Measurements from ENCODE around the gene CTTNBP2NL. TPM values are rescaled to one million over a fixed set of nuclear protein-coding genes. Genes with fewer than 3 reads are reported as not detected.

Gene CTTNBP2NL
- total RNA-seq, 1 donor, result 32.2 TPM

DNA sequence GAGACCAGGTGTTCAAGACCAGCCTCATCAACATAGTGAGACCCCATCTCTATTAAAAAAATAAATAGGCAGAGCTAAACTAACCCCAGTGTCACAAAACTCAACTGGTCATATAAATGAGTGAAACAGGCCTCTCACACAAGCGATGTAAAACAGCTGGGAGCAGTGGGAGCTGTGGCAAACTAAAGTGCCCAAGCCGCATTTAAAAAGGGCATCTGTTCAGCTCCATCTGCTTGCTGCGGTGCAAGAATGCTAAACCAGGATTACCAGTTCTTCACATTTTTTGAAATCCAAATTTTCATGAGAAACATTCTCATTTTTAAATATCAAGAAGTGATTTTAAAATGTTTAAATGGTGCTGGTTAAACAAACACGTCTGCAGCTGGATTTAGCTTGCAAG is 62.7 kb downstream of the CTTNBP2NL start:
- Histone ChIP-seq H3K4me2 (ENCODE audit: insufficient read depth, low read length) (no peak overlapping the region), H3K27ac (ENCODE audit: low read depth, low read length) (no peak overlapping the region), H3K36me3 (ENCODE audit: insufficient read depth, low read length) (peaks cover 37% of the 10 kb centered on the region), H3K4me1 (ENCODE audit: insufficient read depth, low read length) (peaks cover 35% of the 10 kb centered on the region), H3K4me3 (ENCODE audit: insufficient read depth, low read length) (no peak overlapping the region), H3K27me3 (ENCODE audit: insufficient read depth, low read length) (no peaks in the 10 kb centered on the region), H3K9me3 (ENCODE audit: low read depth, low read length) (no peaks in the 10 kb centered on the region), H3K79me2 (ENCODE audit: insufficient read depth, low read length) (peaks cover 22% of the 10 kb centered on the region), H4K20me1 (ENCODE audit: insufficient read depth, low read length) (no peaks in the 10 kb centered on the region), H2AFZ (ENCODE audit: low read length) (no peak overlapping the region)
- TF ChIP-seq, protein P1, sequence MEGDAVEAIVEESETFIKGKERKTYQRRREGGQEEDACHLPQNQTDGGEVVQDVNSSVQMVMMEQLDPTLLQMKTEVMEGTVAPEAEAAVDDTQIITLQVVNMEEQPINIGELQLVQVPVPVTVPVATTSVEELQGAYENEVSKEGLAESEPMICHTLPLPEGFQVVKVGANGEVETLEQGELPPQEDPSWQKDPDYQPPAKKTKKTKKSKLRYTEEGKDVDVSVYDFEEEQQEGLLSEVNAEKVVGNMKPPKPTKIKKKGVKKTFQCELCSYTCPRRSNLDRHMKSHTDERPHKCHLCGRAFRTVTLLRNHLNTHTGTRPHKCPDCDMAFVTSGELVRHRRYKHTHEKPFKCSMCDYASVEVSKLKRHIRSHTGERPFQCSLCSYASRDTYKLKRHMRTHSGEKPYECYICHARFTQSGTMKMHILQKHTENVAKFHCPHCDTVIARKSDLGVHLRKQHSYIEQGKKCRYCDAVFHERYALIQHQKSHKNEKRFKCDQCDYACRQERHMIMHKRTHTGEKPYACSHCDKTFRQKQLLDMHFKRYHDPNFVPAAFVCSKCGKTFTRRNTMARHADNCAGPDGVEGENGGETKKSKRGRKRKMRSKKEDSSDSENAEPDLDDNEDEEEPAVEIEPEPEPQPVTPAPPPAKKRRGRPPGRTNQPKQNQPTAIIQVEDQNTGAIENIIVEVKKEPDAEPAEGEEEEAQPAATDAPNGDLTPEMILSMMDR (IDR thresholded peaks at IDR 0.05; ENCODE audit: extremely low read depth, low read depth, low read length), result no peak
- no peak for DNase-seq (ENCODE audit: insufficient read length, low spot score, missing footprints)

DNA sequence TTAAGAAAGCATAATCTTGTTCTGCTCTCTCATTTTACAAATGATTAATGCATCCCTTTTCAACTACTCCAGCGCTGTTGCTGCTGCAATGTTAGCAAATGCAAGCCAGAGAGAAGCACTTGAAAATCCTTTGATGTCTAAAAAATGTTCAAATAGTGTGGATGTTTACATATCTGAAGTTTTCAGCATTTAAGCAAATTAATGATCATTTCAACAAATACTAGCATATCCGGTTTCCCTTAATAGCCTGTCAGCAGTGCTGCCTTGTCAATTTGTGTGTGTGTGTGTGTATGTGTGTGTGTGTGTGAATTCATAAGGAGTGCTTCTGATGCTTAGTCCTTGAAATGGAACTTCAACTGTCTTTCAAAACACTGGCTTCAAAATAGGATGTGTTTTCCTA is 64.6 kb downstream of the CTTNBP2NL start:
- Histone ChIP-seq H3K27me3 (ENCODE audit: insufficient read depth, low read length) (no peaks in the 10 kb centered on the region), H3K4me1 (ENCODE audit: insufficient read depth, low read length) (peaks cover 47% of the 10 kb centered on the region), H3K36me3 (ENCODE audit: insufficient read depth, low read length) (peaks cover 19% of the 10 kb centered on the region), H4K20me1 (ENCODE audit: insufficient read depth, low read length) (no peaks in the 10 kb centered on the region), H3K79me2 (ENCODE audit: insufficient read depth, low read length) (peaks cover 13% of the 10 kb centered on the region), H3K27ac (ENCODE audit: low read depth, low read length) (no peak overlapping the region), H2AFZ (ENCODE audit: low read length) (no peak overlapping the region), H3K4me3 (ENCODE audit: insufficient read depth, low read length) (no peak overlapping the region), H3K4me2 (ENCODE audit: insufficient read depth, low read length) (peak overlapping the region; percentile 7), H3K9me3 (ENCODE audit: low read depth, low read length) (no peaks in the 10 kb centered on the region)
- TF ChIP-seq, protein P1 (IDR thresholded peaks at IDR 0.05; ENCODE audit: extremely low read depth, low read depth, low read length), result no peak
- no peak for DNase-seq (ENCODE audit: insufficient read length, low spot score, missing footprints)

DNA sequence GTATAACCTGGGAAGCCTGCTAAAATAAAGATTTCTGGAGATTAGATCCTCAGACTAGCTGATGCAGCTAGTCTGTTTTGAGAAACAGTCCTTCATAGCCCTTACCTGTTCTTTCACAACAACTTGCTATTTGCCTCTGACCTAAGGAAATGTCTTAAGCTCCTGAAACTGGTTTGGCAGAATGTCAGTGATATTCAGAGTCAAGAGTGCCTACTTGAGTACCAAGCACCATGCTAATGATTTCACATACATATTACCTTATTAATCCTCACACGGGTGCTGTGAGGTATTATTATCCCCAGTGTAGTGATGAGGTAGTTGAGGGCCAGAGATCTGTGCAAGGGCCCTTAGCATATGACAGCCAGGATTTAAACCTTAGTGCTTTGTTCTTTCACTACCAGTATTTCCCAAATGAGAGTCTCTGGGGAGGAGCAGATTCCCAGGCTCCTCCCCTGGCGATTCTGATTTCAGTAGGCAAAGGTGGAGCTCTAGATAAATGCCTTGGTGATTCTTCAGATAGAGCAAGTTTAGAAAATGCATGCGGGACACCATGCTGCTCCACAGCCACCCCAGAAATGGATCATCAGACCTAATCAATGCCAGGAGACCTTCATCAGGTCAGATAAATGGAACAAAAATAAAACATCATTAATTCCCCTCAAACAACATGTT is 65.3 kb downstream of the CTTNBP2NL start:
- H4K20me1 ChIP-seq (ENCODE audit: insufficient read depth, low read length), result no peaks in the 10 kb centered on the region
- TF ChIP-seq, protein P1 (IDR thresholded peaks at IDR 0.05; ENCODE audit: extremely low read depth, low read depth, low read length), result no peak
- H3K79me2 ChIP-seq (ENCODE audit: insufficient read depth, low read length), result peaks cover 13% of the 10 kb centered on the region
- H2AFZ ChIP-seq (ENCODE audit: low read length), result no peak overlapping the region
- no peak overlapping the region for H3K27ac ChIP-seq (ENCODE audit: low read depth, low read length)
- H3K4me1 ChIP-seq (ENCODE audit: insufficient read depth, low read length), result peaks cover 50% of the 10 kb centered on the region
- H3K36me3 ChIP-seq (ENCODE audit: insufficient read depth, low read length), result peaks cover 12% of the 10 kb centered on the region
- H3K27me3 ChIP-seq (ENCODE audit: insufficient read depth, low read length), result no peaks in the 10 kb centered on the region
- peak overlapping the region; percentile 14 for H3K4me2 ChIP-seq (ENCODE audit: insufficient read depth, low read length)
- no peak overlapping the region for H3K4me3 ChIP-seq (ENCODE audit: insufficient read depth, low read length)
- H3K9me3 ChIP-seq (ENCODE audit: low read depth, low read length), result no peaks in the 10 kb centered on the region
- no peak for DNase-seq (ENCODE audit: insufficient read length, low spot score, missing footprints)

DNA sequence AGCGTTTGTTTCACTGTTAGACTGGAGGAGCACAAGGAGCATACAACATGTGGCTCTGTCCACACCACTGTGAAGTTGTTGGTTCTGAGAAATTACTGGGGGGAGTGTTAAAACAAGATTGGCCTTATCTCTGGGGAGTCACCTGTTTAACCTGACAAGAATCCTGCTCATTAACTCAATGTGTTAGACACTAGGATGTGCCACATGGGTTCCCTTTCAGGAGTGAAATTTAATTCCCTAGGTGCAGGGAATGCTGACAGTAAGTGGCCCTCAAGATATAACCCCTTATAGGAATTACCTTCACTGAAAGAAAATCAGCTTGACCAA is 66.9 kb downstream of the CTTNBP2NL start:
- H3K27ac ChIP-seq (ENCODE audit: low read depth, low read length), result no peak overlapping the region
- H3K79me2 ChIP-seq (ENCODE audit: insufficient read depth, low read length), result peaks cover 13% of the 10 kb centered on the region
- no peak for DNase-seq (ENCODE audit: insufficient read length, low spot score, missing footprints)
- TF ChIP-seq, protein P1 (IDR thresholded peaks at IDR 0.05; ENCODE audit: extremely low read depth, low read depth, low read length), result no peak
- H3K4me1 ChIP-seq (ENCODE audit: insufficient read depth, low read length), result peaks cover 36% of the 10 kb centered on the region
- no peak overlapping the region for H3K4me2 ChIP-seq (ENCODE audit: insufficient read depth, low read length)
- H3K36me3 ChIP-seq (ENCODE audit: insufficient read depth, low read length), result peaks cover 5% of the 10 kb centered on the region
- no peaks in the 10 kb centered on the region for H3K9me3 ChIP-seq (ENCODE audit: low read depth, low read length)
- no peak overlapping the region for H2AFZ ChIP-seq (ENCODE audit: low read length)
- no peaks in the 10 kb centered on the region for H3K27me3 ChIP-seq (ENCODE audit: insufficient read depth, low read length)
- H3K4me3 ChIP-seq (ENCODE audit: insufficient read depth, low read length), result no peak overlapping the region
- H4K20me1 ChIP-seq (ENCODE audit: insufficient read depth, low read length), result no peaks in the 10 kb centered on the region
